Measurements from ENCODE around the gene ADD2.
A peak's percentile ranks its signal among the peaks of the same experiment; 100 is the strongest.
"Not testable (repeated sequence)": the region's sequence is repeated elsewhere in the genome, so short reads cannot be mapped to it uniquely, and the experiment has no call there.

The ADD2 gene
- long read RNA-seq, donor 1, full-length matches to known transcripts, result 1 of 1 reads
- long read RNA-seq, donor 1, partial matches to known transcripts, result 0 of 1 reads
- long read RNA-seq, donor 1, other reads (novel, unspliced or antisense), result 0 of 1 reads
- long read RNA-seq, donor 2, full-length matches to known transcripts, result 1 of 1 reads
- long read RNA-seq, donor 2, partial matches to known transcripts, result 0 of 1 reads
- long read RNA-seq, donor 2, other reads (novel, unspliced or antisense), result 0 of 1 reads
- long read RNA-seq, donor 3, result 0 reads
- long read RNA-seq, donor 4, result 0 reads
- long read RNA-seq, donor 5, full-length matches to known transcripts, result 1 of 1 reads
- long read RNA-seq, donor 5, partial matches to known transcripts, result 0 of 1 reads
- long read RNA-seq, donor 5, other reads (novel, unspliced or antisense), result 0 of 1 reads
- long read RNA-seq, donor 6, full-length matches to known transcripts, result 2 of 2 reads
- long read RNA-seq, donor 6, partial matches to known transcripts, result 0 of 2 reads
- long read RNA-seq, donor 6, other reads (novel, unspliced or antisense), result 0 of 2 reads
- long read RNA-seq, donor 7, full-length matches to known transcripts, result 1 of 1 reads
- long read RNA-seq, donor 7, partial matches to known transcripts, result 0 of 1 reads
- long read RNA-seq, donor 7, other reads (novel, unspliced or antisense), result 0 of 1 reads
- long read RNA-seq, donor 8, result 0 reads

GRCh38 chr2:70767699-70768589 is at the start of gene ADD2:
TSS of gene ADD2 (minus strand) at chr2:70768200. CDS start at chr2:70706408, 61,792 bp downstream.
- peak; percentile 86 for DNase-seq

DNA sequence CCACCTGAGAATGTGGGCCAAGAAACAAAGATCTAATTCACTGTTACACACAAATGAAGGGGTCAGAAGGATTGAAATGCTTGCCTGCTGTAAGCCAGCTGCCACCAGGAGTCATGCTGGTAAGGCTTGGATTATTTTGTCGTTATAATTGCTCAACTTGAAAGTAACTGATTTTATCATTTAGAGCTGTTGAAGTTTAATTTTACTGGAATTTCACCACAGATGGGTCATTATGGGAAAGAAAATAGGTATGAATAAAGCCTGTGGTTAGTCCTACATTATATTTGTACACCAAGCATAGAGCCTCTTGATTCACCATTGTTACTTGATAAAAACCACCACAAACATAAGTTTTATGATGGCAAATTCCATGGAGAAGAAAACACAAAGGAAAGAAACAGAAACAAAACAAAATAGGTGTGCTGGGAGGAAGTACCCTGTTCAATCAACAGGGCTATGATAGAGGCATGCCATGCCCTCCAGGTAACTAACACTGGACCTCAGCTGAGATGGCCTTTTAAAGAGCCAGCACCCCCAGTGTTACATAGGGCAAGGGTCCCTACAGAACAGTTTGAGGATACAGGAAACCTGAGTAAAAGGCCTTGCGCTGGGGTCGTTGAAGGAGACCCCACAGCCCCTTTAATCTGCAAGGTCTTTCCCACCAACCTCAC is 49.4 kb upstream of the ADD2 start:
- no peak for DNase-seq

DNA sequence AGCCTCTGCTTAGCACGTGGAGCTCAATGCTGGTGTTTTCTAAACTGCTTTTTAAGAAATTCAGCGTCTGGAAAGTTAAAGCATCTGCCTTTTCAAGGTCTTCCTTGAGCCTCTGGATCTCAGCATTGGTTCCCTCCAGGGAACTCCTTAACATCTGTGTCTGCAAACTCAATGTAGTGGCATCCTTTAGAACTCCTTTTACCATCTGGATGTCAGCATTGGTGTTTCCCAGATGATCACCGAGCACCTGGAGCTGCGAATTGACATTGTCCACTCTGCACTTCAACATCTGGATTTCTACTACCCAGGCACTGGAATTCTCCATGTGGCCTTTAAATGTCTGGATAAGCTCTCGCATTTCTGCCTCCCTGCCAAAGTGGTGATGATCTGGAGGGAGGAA is 48.7 kb upstream of the ADD2 start:
- DNase-seq, result no peak

- DNase-seq, result no peak
These were observed 41.3 kb upstream of the ADD2 start for GRCh38 chr2:70808983-70809958.

DNA sequence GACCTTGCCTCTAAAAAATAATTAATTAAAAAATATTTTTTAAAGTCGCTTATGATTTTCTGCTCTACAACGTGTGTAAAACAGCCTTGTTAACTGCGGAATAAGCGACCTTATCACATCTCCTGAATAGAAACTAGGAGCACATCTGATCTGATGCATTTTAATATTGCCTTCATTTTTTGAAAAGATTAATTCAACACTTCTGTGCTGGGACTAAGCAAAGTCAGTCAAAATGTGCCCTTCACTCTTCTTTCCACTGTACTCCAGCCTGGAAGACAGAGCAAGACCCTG is 39.8 kb upstream of the ADD2 start:
- DNase-seq, result no peak

DNA sequence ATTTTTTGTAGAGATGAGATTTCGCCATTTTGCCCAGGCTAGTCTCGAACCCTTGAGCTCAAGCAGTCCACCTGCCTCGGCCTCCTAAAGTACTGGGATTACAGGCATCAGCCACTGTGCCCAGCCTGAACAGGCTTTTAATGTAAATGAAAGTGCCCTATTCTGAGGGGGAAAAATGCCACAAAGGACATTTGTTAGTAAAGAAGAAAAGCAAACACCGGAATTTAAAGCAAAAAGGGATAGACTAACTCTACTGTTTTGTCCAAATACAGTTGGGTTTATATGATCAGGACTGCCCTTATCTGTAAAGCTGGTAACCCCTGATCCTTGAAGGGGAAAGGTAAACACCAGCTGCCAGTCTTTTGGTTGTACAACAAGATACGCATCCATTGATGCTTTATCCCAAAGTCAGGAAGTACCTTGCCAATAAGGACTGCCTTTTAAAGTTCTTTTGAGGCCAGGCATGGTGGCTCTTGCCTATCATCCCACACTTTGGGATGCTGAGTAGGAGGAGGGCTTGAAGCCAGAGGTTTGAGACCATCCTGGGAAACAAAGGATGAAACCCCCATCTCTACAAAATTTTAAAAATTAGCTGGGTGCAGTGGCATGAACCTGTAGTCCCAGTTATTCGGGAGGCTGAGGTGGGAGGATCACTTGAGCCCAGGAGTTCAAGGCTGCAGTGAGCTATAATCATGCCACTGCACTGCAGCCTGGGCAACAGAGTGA is 39.3 kb upstream of the ADD2 start:
- DNase-seq, result no peak

GRCh38 chr2:70806620-70807019 is 38.6 kb upstream of the ADD2 start:
- no peak for DNase-seq

DNA sequence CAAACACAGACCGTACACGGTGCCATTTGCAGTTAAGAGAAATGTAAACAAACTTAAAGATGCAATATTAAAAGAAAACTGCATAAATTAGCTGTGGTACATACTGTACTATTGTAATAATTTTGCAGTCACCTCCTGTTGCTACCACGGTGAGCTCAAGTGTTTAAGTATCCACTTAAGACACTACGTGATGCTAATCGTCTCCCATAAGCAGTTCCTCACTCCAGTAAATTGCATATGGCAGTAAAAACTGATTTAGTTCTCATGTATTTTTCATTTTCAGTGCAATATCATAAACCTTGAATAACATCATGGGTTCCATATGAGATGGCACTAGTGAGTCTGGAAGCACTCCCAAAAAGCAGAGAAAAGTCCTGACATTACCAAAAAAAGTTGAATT is 38.0 kb upstream of the ADD2 start:
- no peak for DNase-seq

GRCh38 chr2:70801607-70802263 is 33.7 kb upstream of the ADD2 start:
- DNase-seq, result no peak

DNA sequence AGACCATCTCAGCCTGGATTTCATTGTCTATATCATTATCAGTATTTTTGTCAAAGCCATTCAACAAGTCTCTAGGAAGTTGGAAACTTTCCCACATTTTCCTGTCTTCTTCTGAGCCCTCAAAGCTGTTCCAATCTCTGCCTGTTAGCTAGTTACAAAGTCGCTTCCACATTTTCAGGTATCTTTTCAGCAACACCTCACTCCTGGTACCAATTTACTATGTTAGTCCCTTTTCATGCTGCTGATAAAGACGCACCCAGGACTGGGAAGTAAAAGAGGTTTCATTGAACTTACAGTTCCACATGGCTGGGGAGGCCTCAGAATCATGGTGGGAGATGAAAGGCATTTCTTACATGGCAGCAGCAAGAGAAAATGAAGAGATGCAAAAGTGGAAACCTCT is 31.7 kb upstream of the ADD2 start:
- no peak for DNase-seq

DNA sequence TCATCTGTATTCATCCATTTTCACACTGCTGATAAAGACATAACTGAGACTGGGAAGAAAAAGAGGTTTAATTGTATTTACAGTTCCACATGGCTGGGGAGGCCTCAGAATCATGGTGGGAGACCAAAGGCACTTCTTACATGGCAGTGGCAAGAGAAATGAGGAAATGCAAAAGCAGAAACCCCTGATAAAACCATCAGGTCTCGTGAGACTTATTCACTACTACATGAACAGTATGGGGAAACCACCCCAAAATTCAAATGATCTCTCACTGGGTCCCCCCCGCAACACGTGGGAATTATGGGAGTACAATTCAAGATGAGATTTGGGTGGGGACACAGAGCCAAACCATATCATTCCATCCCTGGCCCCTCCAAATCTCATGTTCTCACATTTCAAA is 30.0 kb upstream of the ADD2 start:
- DNase-seq, result not testable (repeated sequence)

DNA sequence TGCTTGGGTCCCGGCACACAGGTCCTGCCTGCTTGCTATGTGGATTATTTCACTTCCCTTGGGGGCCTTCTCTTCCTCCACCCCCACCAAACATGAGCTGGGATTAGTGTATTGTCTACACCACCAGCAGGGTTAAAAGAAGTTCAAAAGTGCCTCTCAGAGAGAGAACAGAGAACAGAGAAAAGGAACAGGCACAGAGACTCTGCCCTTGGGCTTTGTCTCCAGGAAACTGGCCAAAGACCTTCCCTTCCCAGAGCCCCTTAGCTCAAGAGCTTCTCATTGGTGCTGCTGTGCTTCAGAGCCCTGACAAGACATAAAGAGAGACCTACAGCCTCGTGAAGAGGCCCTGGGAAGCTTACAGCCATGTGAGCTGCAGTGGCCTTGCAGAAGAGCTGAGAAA is 29.5 kb upstream of the ADD2 start:
- no peak for DNase-seq

- DNase-seq, result no peak
These were observed 28.3 kb upstream of the ADD2 start for GRCh38 chr2:70796262-70796661.

- no peak for DNase-seq
These were observed 27.4 kb upstream of the ADD2 start for GRCh38 chr2:70795164-70795995.

- DNase-seq, result no peak
These were observed 25.4 kb upstream of the ADD2 start for GRCh38 chr2:70793450-70793849.

DNA sequence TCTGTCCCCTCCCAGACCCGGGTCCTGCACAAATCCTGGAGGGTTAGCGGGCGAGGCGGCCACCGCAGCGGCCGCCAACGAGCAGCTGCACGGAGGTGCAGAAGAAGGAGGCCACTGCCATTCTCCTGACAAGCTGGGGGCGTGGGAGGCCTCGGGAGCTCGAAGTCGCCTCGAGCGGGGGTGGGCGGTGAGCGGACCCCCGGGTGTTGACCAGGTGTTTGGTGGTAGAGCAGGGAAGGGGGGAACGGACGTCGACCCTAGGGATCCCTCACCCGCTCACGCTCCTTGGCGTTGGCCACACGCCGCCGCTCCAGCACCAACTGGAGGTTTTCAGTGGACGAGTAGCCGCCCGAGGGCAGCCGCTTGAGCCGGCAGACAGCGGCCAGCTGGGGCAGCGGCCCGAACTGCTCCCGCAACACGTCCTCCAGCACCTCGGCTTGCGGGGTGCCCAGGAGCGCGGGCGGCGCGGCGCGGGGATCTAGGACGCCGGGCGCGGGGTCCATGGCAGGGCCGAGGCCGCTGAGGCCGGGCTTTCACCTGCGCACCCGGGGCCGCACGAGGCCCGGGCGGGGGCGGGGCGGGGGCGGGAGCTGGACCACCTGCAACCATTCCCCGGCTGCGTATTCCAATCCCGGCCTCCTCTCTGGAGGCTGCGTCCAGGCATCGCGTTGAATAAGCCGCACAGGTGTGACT is 22.3 kb upstream of the ADD2 start, which contains the start of gene FIGLA:
TSS of gene FIGLA (minus strand) at position 508 of the 693 bp plus-strand sequence. CDS start at position 503, 5 bp downstream.
- DNase-seq, result peak; percentile 75

- DNase-seq, result peak; percentile 74
These were observed 21.5 kb upstream of the ADD2 start for GRCh38 chr2:70789304-70790135.
